HG03196 (cell line): ENCODE data around the gene MGRN1.
A peak's percentile ranks its signal among the peaks of the same experiment; 100 is the strongest.

Experiments used
- ATAC-seq: cut with Tn5 transposase; IDR thresholded peaks from one replicate; pipeline ENCODE4 v1.9.1; 2021; ENCODE audit not compliant: unreplicated experiment

MGRN1 gene

DNA sequence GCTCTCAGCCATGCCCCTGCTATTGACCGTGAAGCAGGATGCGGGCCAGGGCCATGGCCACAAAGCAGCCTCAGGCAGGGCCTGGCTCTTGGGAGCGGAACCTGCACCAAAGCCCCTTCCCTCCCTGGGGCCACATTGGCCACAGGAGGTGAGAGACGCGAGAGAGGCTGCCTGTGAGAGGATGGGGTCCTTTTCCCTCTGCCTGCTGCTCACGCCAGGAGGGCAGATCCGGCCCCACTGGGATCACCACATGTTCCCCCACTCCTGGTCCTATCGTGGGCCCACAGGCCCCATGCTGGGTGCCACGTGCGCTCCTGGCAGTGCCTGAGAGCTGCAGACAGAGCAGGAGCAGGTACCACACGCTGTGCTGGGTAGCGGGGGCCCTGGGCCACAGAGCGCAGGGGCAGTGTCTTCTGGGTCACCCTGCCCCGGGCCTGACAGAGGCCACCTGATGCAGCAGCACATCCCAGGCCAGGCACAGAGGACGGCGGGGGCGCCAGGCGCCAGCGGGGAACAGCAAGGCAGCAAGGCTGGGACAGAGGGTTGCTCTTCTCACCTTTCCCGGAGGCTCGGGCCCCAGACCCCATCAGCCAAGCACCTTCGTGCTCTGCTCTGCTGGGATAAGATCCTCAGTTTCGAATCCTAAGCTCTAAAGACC, 59.6 kb downstream of the MGRN1 start:
- ATAC-seq = no peak

- no peak for ATAC-seq
Measured at GRCh38 chr16:4684763-4685162, 60.1 kb downstream of the MGRN1 start.

DNA sequence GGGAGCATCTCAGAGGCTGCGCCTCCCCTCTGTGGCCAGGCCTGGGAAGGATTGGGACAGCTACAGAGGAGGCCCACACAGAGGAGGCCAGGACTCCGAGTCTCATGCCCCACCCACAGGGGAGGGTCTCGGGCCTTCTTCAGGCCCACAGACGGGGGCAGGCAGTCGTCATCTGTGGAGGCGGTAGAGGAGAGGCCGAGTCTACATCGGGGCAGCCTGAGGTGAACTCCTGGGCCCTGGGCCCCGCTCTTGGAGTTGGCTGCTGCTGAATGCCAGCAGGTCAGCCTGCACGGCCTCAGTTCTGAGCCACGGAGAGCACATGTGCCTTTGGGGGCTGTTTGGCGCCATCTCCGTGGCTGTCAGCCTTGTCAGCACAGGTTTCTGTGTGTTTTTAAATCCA, 60.7 kb downstream of the MGRN1 start:
- no peak for ATAC-seq

GRCh38 chr16:4685776-4686496, 61.3 kb downstream of the MGRN1 start:
- no peak for ATAC-seq

DNA sequence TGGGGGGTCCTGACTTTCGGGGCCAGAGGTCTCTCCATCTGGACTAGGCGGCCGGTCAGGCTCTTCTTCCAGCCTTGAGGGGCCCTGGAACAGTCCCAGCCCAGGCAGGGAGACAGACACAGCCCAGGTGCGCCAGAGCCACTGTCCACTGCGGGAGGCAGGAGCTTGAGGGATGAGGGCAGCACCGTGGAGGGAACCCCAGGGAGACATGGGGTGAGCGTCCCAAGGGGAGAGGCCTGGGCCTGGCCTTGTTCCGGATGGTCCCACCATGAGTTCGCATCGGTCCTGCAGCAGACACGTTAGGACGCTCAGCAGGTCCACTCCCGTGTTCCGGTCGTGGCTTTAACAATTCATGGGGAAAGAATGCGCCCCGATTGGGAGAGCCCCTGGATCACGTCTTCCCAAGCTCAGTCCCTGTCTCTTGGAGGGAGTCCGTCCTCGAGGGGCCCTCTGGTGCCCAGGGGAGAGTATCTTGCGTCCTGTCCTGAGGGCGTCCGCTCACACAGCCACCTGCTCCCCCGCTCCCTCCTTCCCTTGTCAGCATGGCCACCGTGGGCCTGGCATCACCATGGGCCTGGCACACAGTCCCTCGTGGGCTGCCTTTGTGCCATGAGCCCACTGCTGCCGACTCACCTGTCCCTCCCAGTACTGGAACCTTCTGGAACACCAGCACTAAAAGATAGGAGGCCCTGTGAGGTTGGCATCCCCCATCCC, 62.0 kb downstream of the MGRN1 start:
- ATAC-seq = no peak

- ATAC-seq = no peak
Measured at GRCh38 chr16:4687416-4687815, 62.8 kb downstream of the MGRN1 start.

DNA sequence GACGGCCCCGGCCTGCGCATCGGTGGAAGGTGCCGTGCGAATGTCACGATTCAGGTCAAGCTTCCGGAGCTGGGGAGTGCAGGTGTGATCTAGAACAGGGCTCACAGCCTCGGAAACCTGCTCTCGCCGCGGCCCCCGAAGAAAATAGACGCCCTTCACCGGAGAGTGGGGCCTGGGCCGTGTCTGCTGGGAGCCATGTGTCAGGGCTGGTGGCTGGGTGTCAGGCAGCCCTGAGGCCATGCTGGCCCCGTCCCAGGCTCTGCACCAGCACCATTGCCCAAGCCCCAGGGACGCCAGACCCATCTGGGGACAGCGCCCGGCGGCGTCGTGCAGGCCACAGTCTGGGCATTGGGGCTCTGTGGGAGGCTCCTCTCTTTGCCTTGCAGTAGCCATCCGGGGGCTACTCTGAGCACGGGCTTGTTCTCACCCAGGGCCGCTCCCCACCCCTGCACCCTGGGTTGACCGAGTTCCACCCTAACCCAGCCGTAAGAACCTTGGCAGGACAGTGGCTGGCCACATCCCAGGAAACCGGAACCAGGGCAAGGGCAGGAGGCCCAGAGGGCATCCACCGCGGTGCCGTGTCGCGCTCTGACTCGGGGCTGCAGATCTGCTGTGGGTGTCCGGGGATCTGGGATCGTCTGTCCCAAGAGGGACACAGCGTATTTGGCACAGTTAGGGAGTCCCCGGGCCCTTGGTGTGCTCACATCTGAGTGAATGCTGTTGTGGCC, 63.5 kb downstream of the MGRN1 start:
- no peak for ATAC-seq

- ATAC-seq = no peak
Measured at GRCh38 chr16:4688674-4689045, 64.0 kb downstream of the MGRN1 start.

DNA sequence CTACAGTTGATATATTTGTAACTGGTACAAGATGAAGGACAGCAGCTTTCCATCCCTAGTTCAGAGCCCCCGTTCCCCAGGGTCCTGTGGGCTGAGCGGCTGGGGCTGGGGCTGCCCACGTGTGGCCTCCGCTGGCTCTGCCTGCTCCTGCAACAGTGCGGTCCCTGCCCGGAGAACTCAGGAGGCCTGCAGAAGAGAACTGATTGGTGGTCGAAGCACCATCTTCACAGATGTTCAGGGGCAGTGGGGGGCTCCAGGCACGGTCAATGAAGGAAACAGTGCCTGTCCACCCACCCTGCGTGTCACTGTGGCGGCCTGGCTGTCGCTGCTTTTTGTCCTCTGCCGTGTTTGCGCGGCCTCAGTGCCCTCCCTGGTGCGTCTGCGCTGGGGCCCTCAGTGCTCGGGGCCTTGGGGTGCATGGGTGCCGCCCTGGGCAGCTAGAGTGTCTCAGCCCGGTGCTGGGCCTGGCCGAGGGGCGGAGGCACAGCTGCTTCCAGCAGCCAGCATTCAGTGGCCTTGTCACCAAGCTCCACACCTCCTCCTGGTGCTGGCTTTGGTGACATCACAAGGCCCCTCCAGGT, 64.6 kb downstream of the MGRN1 start:
- no peak for ATAC-seq

- no peak for ATAC-seq
Measured at GRCh38 chr16:4689864-4690704, 65.5 kb downstream of the MGRN1 start.

GRCh38 chr16:4690946-4691665, 66.5 kb downstream of the MGRN1 start:
- ATAC-seq = no peak

DNA sequence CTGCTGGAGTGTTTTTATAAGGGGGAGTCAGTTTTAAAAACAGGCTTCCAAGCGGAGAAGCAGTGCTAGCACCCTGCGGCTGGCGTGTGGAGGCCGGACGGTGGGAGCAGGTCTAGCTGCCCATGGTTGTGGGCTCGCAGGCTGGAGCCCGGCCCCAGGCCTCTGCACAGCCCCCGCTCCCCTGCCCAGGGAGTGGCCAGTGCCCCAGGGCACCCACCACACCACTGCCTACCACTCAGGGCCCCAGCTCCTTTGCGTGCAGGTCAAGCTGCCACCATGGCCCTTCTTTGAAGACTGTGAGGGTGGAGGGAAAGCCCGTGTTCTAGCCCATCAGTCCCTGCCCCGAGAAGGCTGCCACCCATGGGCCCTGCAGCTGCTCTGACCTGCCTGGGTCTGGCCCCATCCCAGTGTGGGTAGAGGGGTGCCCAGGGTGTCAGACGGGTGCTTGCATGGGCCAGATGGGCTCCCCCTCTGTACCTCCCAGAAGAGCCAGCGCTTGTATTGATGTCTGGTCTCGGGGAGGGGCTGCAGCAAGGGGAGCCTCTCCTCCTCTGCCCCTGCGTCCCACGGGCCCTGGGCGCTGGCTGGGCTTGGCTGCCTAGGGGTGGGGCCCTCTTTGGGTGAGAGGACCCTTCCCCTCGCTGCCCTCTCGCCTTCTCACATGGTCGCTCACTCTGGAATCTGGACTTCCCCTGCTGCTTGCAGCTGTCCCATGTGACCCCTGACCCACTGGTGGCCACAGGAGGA, 67.2 kb downstream of the MGRN1 start:
- ATAC-seq = no peak

- peak; percentile 11 for ATAC-seq
Measured at GRCh38 chr16:4692460-4693295, 68.1 kb downstream of the MGRN1 start.

DNA sequence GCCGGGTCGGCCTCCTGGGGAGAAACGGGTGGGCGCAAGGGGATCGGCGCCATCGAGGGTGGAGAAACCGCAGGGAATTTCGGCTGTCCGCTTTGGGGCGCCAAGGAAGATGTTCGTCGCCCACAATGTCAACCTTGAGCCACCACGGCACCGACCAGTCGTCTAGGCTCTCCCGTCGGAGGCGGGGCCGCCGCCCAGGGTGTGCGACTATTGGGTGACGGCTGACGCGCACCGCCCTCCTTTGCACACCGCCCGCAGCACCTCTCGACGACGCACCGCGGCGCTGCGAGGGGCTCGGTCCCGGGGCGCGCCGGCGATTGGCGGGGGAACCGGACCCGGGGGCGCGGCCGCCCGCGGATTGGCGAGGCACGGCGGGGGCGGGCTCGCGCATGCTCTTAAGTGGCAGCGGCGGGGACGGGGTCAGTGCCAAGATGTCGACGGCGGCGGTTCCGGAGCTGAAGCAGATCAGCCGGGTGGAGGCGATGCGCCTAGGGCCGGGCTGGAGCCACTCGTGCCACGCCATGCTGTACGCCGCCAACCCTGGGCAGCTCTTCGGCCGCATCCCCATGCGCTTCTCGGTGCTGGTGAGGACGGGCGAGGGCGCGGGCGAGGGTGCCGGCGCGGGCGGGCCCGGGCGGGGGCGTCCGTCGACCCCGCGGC, 68.8 kb downstream of the MGRN1 start, which contains the start of gene NUDT16L1:
NUDT16L1 (plus strand) TSS at position 267 of the 660 bp plus-strand sequence; CDS start at position 432, 165 bp downstream.
- ATAC-seq = peak; percentile 88

DNA sequence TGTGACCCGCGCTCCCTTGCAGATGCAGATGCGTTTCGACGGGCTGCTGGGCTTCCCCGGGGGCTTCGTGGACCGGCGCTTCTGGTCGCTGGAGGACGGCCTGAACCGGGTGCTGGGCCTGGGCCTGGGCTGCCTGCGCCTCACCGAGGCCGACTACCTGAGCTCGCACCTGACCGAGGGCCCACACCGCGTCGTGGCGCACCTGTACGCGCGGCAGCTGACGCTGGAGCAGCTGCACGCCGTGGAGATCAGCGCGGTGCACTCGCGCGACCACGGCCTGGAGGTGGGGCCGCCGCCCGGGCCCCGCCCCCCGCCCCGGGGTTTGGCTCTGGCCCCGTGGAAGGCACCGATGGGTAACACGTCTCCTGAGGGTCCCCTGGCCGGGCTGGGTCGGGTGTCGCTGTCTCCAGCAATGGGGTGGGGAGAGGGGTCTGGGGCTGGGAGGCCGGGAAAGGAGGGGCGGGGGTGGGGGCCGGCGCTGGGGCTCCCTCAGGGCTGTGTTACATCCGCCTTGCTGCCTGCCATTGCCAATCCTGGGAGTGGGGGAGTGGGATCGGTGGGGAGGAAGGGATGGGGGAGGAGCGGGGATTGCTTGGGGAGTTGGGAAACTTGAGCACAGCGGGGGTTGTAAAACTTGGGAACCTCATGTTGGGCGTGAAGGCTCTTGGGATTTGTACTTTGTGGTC, 69.5 kb downstream of the MGRN1 start:
- no peak for ATAC-seq

DNA sequence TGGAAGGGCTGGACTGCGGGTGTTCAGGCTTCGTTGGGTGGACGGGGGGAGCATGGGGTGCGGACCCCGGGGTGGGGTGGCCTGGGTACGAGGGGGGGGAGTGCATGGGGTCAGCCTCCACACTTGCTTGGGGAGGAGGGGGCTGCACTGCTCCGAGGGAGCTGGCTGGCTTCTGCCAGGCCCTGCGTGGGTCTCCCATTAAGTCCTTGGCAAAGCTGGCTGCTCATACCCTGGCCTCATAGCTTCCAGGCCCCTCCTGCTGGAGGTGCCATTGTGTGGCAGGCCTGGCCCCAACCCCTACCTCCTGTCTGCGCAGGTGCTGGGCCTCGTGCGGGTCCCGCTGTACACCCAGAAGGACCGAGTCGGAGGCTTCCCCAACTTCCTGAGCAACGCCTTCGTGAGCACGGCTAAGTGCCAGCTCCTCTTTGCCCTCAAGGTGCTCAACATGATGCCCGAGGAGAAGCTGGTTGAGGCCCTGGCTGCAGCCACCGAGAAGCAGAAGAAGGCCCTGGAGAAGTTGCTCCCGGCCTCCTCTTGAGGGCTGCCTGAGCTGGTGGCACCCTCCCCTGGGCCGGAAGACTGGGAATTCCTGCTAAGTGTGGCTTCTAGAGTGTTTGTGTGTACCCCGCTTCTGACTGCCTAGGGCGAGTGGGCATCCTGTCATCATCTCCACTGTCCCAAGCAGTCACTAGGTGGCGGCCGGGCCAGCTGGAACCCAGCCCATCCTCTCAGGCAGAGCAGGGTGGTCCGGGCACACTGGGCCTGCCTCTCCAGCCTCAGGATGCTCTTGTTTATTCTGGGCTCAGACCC, 70.2 kb downstream of the MGRN1 start:
- no peak for ATAC-seq
